ENCODE results near the gene CARD6. TPM values are rescaled to one million over a fixed set of nuclear protein-coding genes. Genes with fewer than 3 reads are reported as not detected.
"Not testable (repeated sequence)": the region's sequence is repeated elsewhere in the genome, so short reads cannot be mapped to it uniquely, and the experiment has no call there.

Gene CARD6
- total RNA-seq, 1 donor from 2014 or later = 8.2 TPM

- DNase-seq (ENCODE audit: low spot score in 2 of 2) = no peak
Measured at GRCh38 chr5:40866844-40867243, 25.7 kb downstream of the CARD6 start.

GRCh38 chr5:40869384-40869783 lies 28.2 kb downstream of the CARD6 start:
- H3K4me1 ChIP-seq = no peaks in the 10 kb centered on the region
- no peak for TF ChIP-seq CTCF (IDR thresholded peaks at IDR 0.05)
- no peak for DNase-seq (ENCODE audit: low spot score in 2 of 2)
- H3K4me3 ChIP-seq = no peak overlapping the region
- H3K36me3 ChIP-seq = no peaks in the 10 kb centered on the region
- no peaks in the 10 kb centered on the region for H3K9me3 ChIP-seq
- intact Hi-C loops (cut with DNase I) = no loop called here
- H3K27me3 ChIP-seq = no peaks in the 10 kb centered on the region
- H3K27ac ChIP-seq = no peak overlapping the region

More at GRCh38 chr5:40866844-40867243, 25.7 kb downstream of the CARD6 start:
- Histone ChIP-seq H3K36me3 (no peaks in the 10 kb centered on the region), H3K27ac (no peak overlapping the region), H3K4me3 (no peak overlapping the region), H3K27me3 (no peaks in the 10 kb centered on the region), H3K4me1 (no peaks in the 10 kb centered on the region), H3K9me3 (no peaks in the 10 kb centered on the region)
- TF ChIP-seq CTCF (IDR thresholded peaks at IDR 0.05) = no peak
- intact Hi-C loops (cut with DNase I) = no loop called here

- DNase-seq (ENCODE audit: low spot score in 2 of 2) = no peak
- Histone ChIP-seq H3K27me3 (no peaks in the 10 kb centered on the region), H3K27ac (no peak overlapping the region), H3K4me3 (no peak overlapping the region), H3K4me1 (no peaks in the 10 kb centered on the region), H3K9me3 (no peaks in the 10 kb centered on the region), H3K36me3 (no peaks in the 10 kb centered on the region)
- no peak for TF ChIP-seq CTCF (IDR thresholded peaks at IDR 0.05)
- intact Hi-C loops (cut with DNase I) = no loop called here
Measured at GRCh38 chr5:40871177-40871576, 30.0 kb downstream of the CARD6 start.

GRCh38 chr5:40872253-40872652 lies 31.1 kb downstream of the CARD6 start:
- H3K36me3 ChIP-seq = not testable (repeated sequence)

GRCh38 chr5:40873286-40873880 lies 32.2 kb downstream of the CARD6 start:
- H3K36me3 ChIP-seq = no peaks in the 10 kb centered on the region
- no peaks in the 10 kb centered on the region for H3K9me3 ChIP-seq
- H3K4me3 ChIP-seq = no peak overlapping the region
- DNase-seq (ENCODE audit: low spot score in 2 of 2) = no peak
- H3K4me1 ChIP-seq = no peaks in the 10 kb centered on the region
- intact Hi-C loops (cut with DNase I) = no loop called here
- no peak for TF ChIP-seq CTCF (IDR thresholded peaks at IDR 0.05)
- H3K27me3 ChIP-seq = no peaks in the 10 kb centered on the region
- H3K27ac ChIP-seq = no peak overlapping the region

More at GRCh38 chr5:40872253-40872652, 31.1 kb downstream of the CARD6 start:
- H3K9me3 ChIP-seq; intact Hi-C loops (cut with DNase I); H3K4me3 ChIP-seq; DNase-seq (ENCODE audit: low spot score in 2 of 2); H3K4me1 ChIP-seq; H3K27ac ChIP-seq; H3K27me3 ChIP-seq: not testable (repeated sequence)

- no peak for DNase-seq (ENCODE audit: low spot score in 2 of 2)
Measured at GRCh38 chr5:40875958-40876357, 34.8 kb downstream of the CARD6 start.

More at GRCh38 chr5:40875958-40876357, 34.8 kb downstream of the CARD6 start:
- Histone ChIP-seq H3K9me3 (no peaks in the 10 kb centered on the region), H3K27me3 (no peaks in the 10 kb centered on the region), H3K4me3 (no peak overlapping the region), H3K36me3 (no peaks in the 10 kb centered on the region), H3K27ac (no peak overlapping the region), H3K4me1 (no peaks in the 10 kb centered on the region)
- intact Hi-C loops (cut with DNase I) = loop anchor here (5.0 kb wide), 1 partner anchor 34 kb away; the partner anchor contains the start of gene CARD6
- no peak for TF ChIP-seq CTCF (IDR thresholded peaks at IDR 0.05)
